ENCODE measurements around the gene CIP2A.

Gene CIP2A

DNA sequence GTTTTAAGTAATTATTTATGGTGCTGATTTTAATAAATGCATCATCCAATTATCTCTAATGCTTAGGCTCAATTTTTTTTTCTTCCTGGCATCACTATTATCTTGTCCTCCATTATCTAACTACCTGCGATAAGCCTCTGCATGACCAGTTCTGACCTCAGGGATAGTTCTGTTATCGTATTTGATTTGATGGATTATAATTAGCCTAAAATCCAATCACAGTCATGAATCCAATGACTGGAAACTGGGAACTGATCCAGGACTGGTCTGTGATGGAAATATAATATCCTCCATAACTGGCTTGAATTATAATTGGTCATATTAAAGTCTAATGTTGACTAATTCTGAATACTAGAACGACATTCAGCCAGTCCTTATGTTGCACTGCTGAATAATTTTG lies 80.0 kb downstream of the CIP2A start:
- no peak for DNase-seq

- no peak for DNase-seq
Observed at GRCh38 chr3:108507902-108508301, 81.3 kb downstream of the CIP2A start.

- no peak for DNase-seq
Observed at GRCh38 chr3:108505811-108506210, 83.4 kb downstream of the CIP2A start.

DNA sequence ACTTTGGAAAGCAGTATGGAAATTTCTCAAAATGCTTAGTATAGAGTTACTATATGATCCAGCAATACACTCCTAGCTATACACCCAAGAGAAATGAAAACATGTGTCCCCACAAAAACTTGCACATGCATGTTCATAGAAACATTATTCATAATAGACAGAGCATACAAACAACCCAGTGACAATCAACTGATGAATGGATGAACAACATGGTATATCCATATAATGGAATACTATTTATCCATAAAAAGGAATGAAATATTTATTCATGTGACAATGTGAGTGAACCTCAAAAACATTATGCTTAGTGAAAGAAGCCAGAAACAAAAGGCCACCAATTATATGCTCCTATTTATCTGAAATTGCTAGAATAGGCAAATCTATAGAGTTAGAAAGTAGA lies 85.5 kb downstream of the CIP2A start:
- no peak for DNase-seq

DNA sequence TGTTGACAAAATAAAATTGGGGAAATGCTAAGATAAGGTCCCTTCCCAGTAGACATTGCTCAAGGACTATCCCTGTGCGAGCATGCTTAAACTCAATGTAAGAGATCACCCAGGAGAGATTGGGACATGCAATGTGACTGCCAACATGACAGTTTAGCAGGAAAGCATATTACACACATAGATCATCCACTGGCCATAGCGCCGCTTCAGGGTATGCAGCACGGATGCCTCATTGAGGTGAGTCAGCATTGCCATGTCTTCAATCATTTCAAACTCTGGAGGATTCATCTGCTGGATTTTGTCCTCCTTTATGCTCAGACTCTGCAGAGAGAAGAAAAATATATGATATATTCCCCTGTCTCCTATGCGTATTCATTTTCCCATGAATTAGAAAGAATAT lies 87.7 kb downstream of the CIP2A start:
- DNase-seq = no peak

DNA sequence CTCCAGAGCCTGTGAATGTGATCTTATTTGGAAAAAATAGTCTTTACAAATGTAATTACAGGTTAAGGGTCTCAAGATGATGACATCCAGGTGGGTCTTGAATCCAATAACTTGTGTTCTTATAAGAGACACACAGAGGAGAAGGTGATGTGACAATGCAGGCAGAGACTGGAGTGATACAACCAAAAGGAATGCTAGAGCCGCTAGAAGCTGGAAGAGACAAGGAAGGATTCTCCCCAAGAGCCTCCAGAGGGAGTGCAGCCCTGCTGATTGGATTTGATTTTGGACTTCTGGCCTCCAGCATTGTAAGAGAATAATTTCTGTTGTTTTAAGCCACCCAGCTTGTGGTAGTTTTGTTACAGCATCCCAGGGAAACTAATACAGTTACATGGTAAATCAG lies 88.5 kb downstream of the CIP2A start:
- DNase-seq = no peak
